OCI-LY7 (cell line): ENCODE results near the gene XPOT. TPM values are rescaled to one million over a fixed set of nuclear protein-coding genes. Genes with fewer than 3 reads are reported as not detected.

Experiments
- BruUV-seq: library from RNA; stranded (reverse); fragments of 400-500 nt; replicated peaks from 2 replicates; lab custom pipeline; 2021; lab: Mats Ljungman, UMichigan
- CTCF ChIA-PET: fragments of 300-600 bp; sonication (Branson Sonifier 250); formaldehyde crosslinking; loops from one replicate; lab custom pipeline; 2022; ENCODE audit warnings: antibody characterized with exemption; ENCODE audit not compliant: unreplicated experiment; lab: Charles Lee
- POLR2A ChIA-PET: fragments of 300-600 bp; sonication (Branson Sonifier 250); formaldehyde crosslinking; loops from one replicate; lab custom pipeline; 2022; ENCODE audit warnings: antibody characterized with exemption; lab: Charles Lee
- DNase-seq: peaks from one replicate; pipeline ENCODE4 v3.0.0-alpha.2; 2015; ENCODE audit warnings: low spot score
- H2AFZ ChIP-seq: fragments of 200-600 bp; sonication (generic), shearing (Covaris generic); 2 replicates; pipeline ENCODE4 v1.6.1; 2014; ENCODE audit warnings: mild to moderate bottlenecking, antibody characterized with exemption, low read length, moderate library complexity
- H3K27ac ChIP-seq: fragments of 200-600 bp; sonication (generic); 2 replicates; pipeline ENCODE4 v1.5.1; 2014; ENCODE audit warnings: mixed run types, low read depth, mild to moderate bottlenecking, moderate library complexity, low read length, inconsistent platforms; ENCODE audit not compliant: poor library complexity, severe bottlenecking
- H3K36me3 ChIP-seq: fragments of 200-600 bp; sonication (generic); 2 replicates; pipeline ENCODE4 v1.6.1; 2014; ENCODE audit warnings: mild to moderate bottlenecking, antibody characterized with exemption, low read length, moderate library complexity, mixed read lengths; ENCODE audit not compliant: insufficient read depth
- H3K4me1 ChIP-seq: fragments of 200-600 bp; sonication (generic); 2 replicates; pipeline ENCODE4 v1.5.1; 2014; ENCODE audit warnings: mild to moderate bottlenecking, low read length; ENCODE audit not compliant: insufficient read depth, poor library complexity, severe bottlenecking
- H3K4me2 ChIP-seq: fragments of 200-600 bp; sonication (generic); 2 replicates; pipeline ENCODE4 v1.6.1; 2014; ENCODE audit warnings: mild to moderate bottlenecking, low read length
- H3K4me3 ChIP-seq: fragments of 200-600 bp; sonication (generic); 2 replicates; pipeline ENCODE4 v1.5.1; 2014; ENCODE audit warnings: mild to moderate bottlenecking, low read depth, low read length; ENCODE audit not compliant: poor library complexity, severe bottlenecking
- H3K79me2 ChIP-seq: fragments of 200-600 bp; sonication (generic); 2 replicates; pipeline ENCODE4 v1.6.1; 2016; ENCODE audit warnings: low read depth, mild to moderate bottlenecking, low read length, moderate library complexity, mixed read lengths; ENCODE audit not compliant: insufficient read depth
- H3K9me2 ChIP-seq: fragments of 200-600 bp; sonication (generic); 2 replicates; pipeline ENCODE4 v1.6.1; 2016; ENCODE audit warnings: mild to moderate bottlenecking, low read length, mixed read lengths; ENCODE audit not compliant: insufficient read depth
- H3K9me3 ChIP-seq: fragments of 200-600 bp; sonication (generic); 2 replicates; pipeline ENCODE4 v1.6.1; 2014; ENCODE audit warnings: mild to moderate bottlenecking, mixed run types, low read length, mixed read lengths
- H4K20me1 ChIP-seq: fragments of 200-600 bp; sonication (generic); 2 replicates; pipeline ENCODE4 v1.6.1; 2014; ENCODE audit warnings: mild to moderate bottlenecking, antibody characterized with exemption, low read length, moderate library complexity, mixed read lengths; ENCODE audit not compliant: insufficient read depth
- CTCF ChIP-seq: fragments of 200-600 bp; sonication (generic); conservative IDR thresholded peaks from 2 replicates; pipeline ENCODE4 v1.5.1; 2014; ENCODE audit warnings: mild to moderate bottlenecking, antibody characterized with exemption, low read length, moderate library complexity, mixed read lengths
- EZH2phosphoT487 ChIP-seq: fragments of 200-600 bp; sonication (generic); IDR thresholded peaks from 2 replicates; pipeline ENCODE4 v1.6.1; 2018; ENCODE audit warnings: low read depth, borderline replicate concordance, mild to moderate bottlenecking, mixed run types, antibody characterized with exemption, low read length, moderate library complexity, mixed read lengths
- intact Hi-C: fragments of 100-400 bp; cut with micrococcal nuclease; formaldehyde crosslinking; loops from one replicate; pipeline ENCODE4 v1.10.0; 2022; ENCODE audit not compliant: unreplicated experiment
- total RNA-seq, 2 experiments: library from RNA; depleted of rRNA in 1 of 2; stranded (reverse); fragments of >200 nt in 1 of 2; shearing (Covaris generic) in 1 of 2; gene quantifications; 2 replicates each; pipeline ENCODE4 v1.2.3, GENCODE V29; 2014 to 2022

The XPOT gene
- total RNA-seq, 2 experiments from 2014 or later = 101 to 210 TPM

- intact Hi-C loops = no loop called here
- Histone ChIP-seq H3K4me3 (no peak overlapping the region), H3K9me3 (no peaks in the 10 kb centered on the region), H3K27ac (no peak overlapping the region), H2AFZ (no peak overlapping the region), H3K4me1 (peaks cover 26% of the 10 kb centered on the region), H3K79me2 (peaks cover 92% of the 10 kb centered on the region), H4K20me1 (peaks cover 20% of the 10 kb centered on the region; the same call in 1 of the 2 replicates), H3K4me2 (no peak overlapping the region), H3K36me3 (peaks cover 65% of the 10 kb centered on the region), H3K9me2 (no peaks in the 10 kb centered on the region)
- ChIA-PET CTCF (interaction anchor here (0.5 kb wide), 1 partner anchor 788 kb away, joined by 3 read pairs; no protein-coding TSS in a partner anchor), POLR2A (interaction anchor here (0.7 to 1.0 kb wide), 3 partner anchors 26 to 241 kb away, joined by 3 read pairs; no protein-coding TSS in a partner anchor)
- no peak for TF ChIP-seq CTCF
- no peak for TF ChIP-seq EZH2phosphoT487
- BruUV-seq = no TSS peak
- DNase-seq = no peak
Observed at GRCh38 chr12:64457032-64457431, 52.8 kb downstream of the XPOT start.

- no peak for TF ChIP-seq EZH2phosphoT487
- no peak for TF ChIP-seq CTCF
- Histone ChIP-seq H4K20me1 (peaks cover 20% of the 10 kb centered on the region; the same call in 1 of the 2 replicates), H3K79me2 (peaks cover 88% of the 10 kb centered on the region), H3K4me3 (no peak overlapping the region), H3K9me3 (no peaks in the 10 kb centered on the region), H3K27ac (no peak overlapping the region), H2AFZ (no peak overlapping the region), H3K4me1 (peaks cover 26% of the 10 kb centered on the region), H3K9me2 (no peaks in the 10 kb centered on the region), H3K36me3 (peaks cover 70% of the 10 kb centered on the region), H3K4me2 (no peak overlapping the region)
- intact Hi-C loops = no loop called here
- DNase-seq = no peak
- CTCF ChIA-PET = interaction anchor here (0.5 kb wide), 1 partner anchor 789 kb away, joined by 3 read pairs; no protein-coding TSS in a partner anchor
- no TSS peak for BruUV-seq
- POLR2A ChIA-PET = interaction anchor here (1.0 kb wide), 1 partner anchor 25 kb away, joined by 3 read pairs; no protein-coding TSS in a partner anchor
Observed at GRCh38 chr12:64457466-64457865, 53.3 kb downstream of the XPOT start.

- Histone ChIP-seq H4K20me1 (peaks cover 20% of the 10 kb centered on the region; the same call in 1 of the 2 replicates), H3K4me2 (no peak overlapping the region), H3K27ac (no peak overlapping the region), H2AFZ (no peak overlapping the region), H3K9me2 (no peaks in the 10 kb centered on the region), H3K79me2 (peaks cover 83% of the 10 kb centered on the region), H3K4me1 (peaks cover 26% of the 10 kb centered on the region), H3K4me3 (no peak overlapping the region), H3K9me3 (no peaks in the 10 kb centered on the region), H3K36me3 (peaks cover 74% of the 10 kb centered on the region)
- DNase-seq = no peak
- TF ChIP-seq EZH2phosphoT487 = no peak
- TF ChIP-seq CTCF = no peak
- ChIA-PET POLR2A (no interaction called here), CTCF (no interaction called here)
- intact Hi-C loops = no loop called here
- BruUV-seq = no TSS peak
Observed at GRCh38 chr12:64457923-64458322, 53.7 kb downstream of the XPOT start.
